Measurements from ENCODE around the gene WASHC4.

GRCh38 chr12:105076913-105077312 is 30.6 kb upstream of the WASHC4 start:
- TF ChIP-seq CTCF (IDR thresholded peaks at IDR 0.05 in 2 of 3, conservative IDR thresholded peaks at IDR 0.05 in 1 of 3; ENCODE audit: control insufficient read depth in 2 of 3, extremely low read depth in 1 of 3, insufficient read depth in 1 of 3, low read depth in 3 of 3, low read length in 3 of 3) = no peak
- no peak for TF ChIP-seq KDM1A (IDR thresholded peaks at IDR 0.05; ENCODE audit: borderline replicate concordance)
- TF ChIP-seq TARDBP (IDR thresholded peaks at IDR 0.05; ENCODE audit: borderline replicate concordance) = no peak
- no peak for TF ChIP-seq POLR2A (IDR thresholded peaks at IDR 0.05; ENCODE audit: low read depth, low read length)
- no peak for TF ChIP-seq JUND (IDR thresholded peaks at IDR 0.05; ENCODE audit: low read depth, low read length)
- no peak for TF ChIP-seq SREBF2 (IDR thresholded peaks at IDR 0.05; ENCODE audit: low read length)
- TF ChIP-seq GATAD2B (conservative IDR thresholded peaks at IDR 0.05; ENCODE audit: low read depth) = no peak
- no peak for TF ChIP-seq BRCA1 (IDR thresholded peaks at IDR 0.05; ENCODE audit: low read depth, low read length)
- TF ChIP-seq ESRRA (IDR thresholded peaks at IDR 0.05; ENCODE audit: low read length) = no peak
- TF ChIP-seq REST (IDR thresholded peaks at IDR 0.05; ENCODE audit: low read depth, low read length) = no peak
- no peak for TF ChIP-seq FOXM1 (IDR thresholded peaks at IDR 0.05; ENCODE audit: low read depth, low read length)
